Lower leg skin (tissue), 3 donors: ENCODE measurements around the gene TFRC.

Experiments used
- CTCF ChIP-seq, 3 donors: fragments of 450-650 bp; IDR thresholded peaks; one replicate each; pipeline ENCODE4 v1.5.1; 2016; ENCODE audit warnings: antibody characterized with exemption in 3 of 3, mild to moderate bottlenecking in 3 of 3, moderate library complexity in 2 of 3
- POLR2A ChIP-seq, 2 donors: fragments of 450-650 bp; IDR thresholded peaks; one replicate each; pipeline ENCODE4 v1.6.1; 2016 to 2017; ENCODE audit warnings: antibody characterized with exemption in 2 of 2, mild to moderate bottlenecking in 1 of 2, moderate library complexity in 1 of 2

- TF ChIP-seq CTCF (IDR thresholded peaks at IDR 0.05) (no peak), POLR2A (IDR thresholded peaks at IDR 0.05) (no peak)
Observed at GRCh38 chr3:196060834-196061233, 21.1 kb downstream of the TFRC start.
